HG03064 (cell line): ENCODE data around the gene HOXB2.

ENCODE experiments used
- ATAC-seq: cut with Tn5 transposase; IDR thresholded peaks from one replicate; pipeline ENCODE4 v1.9.1; 2021; ENCODE audit warnings: low read depth; ENCODE audit not compliant: unreplicated experiment

HOXB2 gene

GRCh38 chr17:48566717-48567116 lies 21.8 kb upstream of the HOXB2 start:
- ATAC-seq, result no peak

GRCh38 chr17:48565925-48566710 lies 21.2 kb upstream of the HOXB2 start:
- ATAC-seq, result no peak

- no peak for ATAC-seq
Measured at GRCh38 chr17:48565022-48565554, 20.2 kb upstream of the HOXB2 start.

GRCh38 chr17:48564188-48565021 lies 19.5 kb upstream of the HOXB2 start:
- no peak for ATAC-seq

- ATAC-seq, result no peak
Measured at GRCh38 chr17:48563867-48564187, 18.9 kb upstream of the HOXB2 start.

GRCh38 chr17:48563385-48563838 lies 18.5 kb upstream of the HOXB2 start:
- no peak for ATAC-seq

- no peak for ATAC-seq
Measured at GRCh38 chr17:48562934-48563333, 18.0 kb upstream of the HOXB2 start.

- ATAC-seq, result no peak
Measured at GRCh38 chr17:48561884-48562810, 17.2 kb upstream of the HOXB2 start.

- no peak for ATAC-seq
Measured at GRCh38 chr17:48559840-48560817, 15.2 kb upstream of the HOXB2 start.

- no peak for ATAC-seq
Measured at GRCh38 chr17:48559122-48559839, 14.4 kb upstream of the HOXB2 start.

GRCh38 chr17:48558831-48559121 lies 13.9 kb upstream of the HOXB2 start:
- no peak for ATAC-seq

GRCh38 chr17:48558057-48558830 lies 13.3 kb upstream of the HOXB2 start:
- no peak for ATAC-seq

GRCh38 chr17:48556576-48557401 lies 11.9 kb upstream of the HOXB2 start:
- no peak for ATAC-seq

GRCh38 chr17:48556229-48556575 lies 11.3 kb upstream of the HOXB2 start:
- no peak for ATAC-seq

- no peak for ATAC-seq
Measured at GRCh38 chr17:48555258-48556228, 10.6 kb upstream of the HOXB2 start.
